ENCODE results near the gene PALD1. TPM values are rescaled to one million over a fixed set of nuclear protein-coding genes. Genes with fewer than 3 reads are reported as not detected.

The PALD1 gene
- total and polyA plus RNA-seq, 2 of the 13 experiments (the other 11 are each of a cell fraction or from before 2014, with no cell fraction given) = 0.07 to 0.09 TPM

- 31% methylated on average over 5 of the region's 5 CpGs for WGBS (ENCODE audit: low lambda C conversion rate)
These were observed 56.9 kb downstream of the PALD1 start for GRCh38 chr10:70535451-70535850.

GRCh38 chr10:70536196-70536861 is 57.8 kb downstream of the PALD1 start:
- ChIA-PET CTCF (ENCODE audit: low intra/inter-chr PET ratio, low total read pairs) (no interaction called here), POLR2A (no interaction called here)
- Histone ChIP-seq H3K4me1 (ENCODE audit: insufficient read depth, low read length) (peaks cover 15% of the 10 kb centered on the region), H3K4me3 (replicated peaks in 1 of 3; ENCODE audit: insufficient read depth in 1 of 3, low read depth in 2 of 3, low read length in 3 of 3) (no peak overlapping the region), H3K79me2 (ENCODE audit: insufficient read depth, low read length) (no peaks in the 10 kb centered on the region), H3K4me2 (ENCODE audit: low read depth, low read length) (no peak overlapping the region), H3K9me3 (ENCODE audit: low read length) (no peaks in the 10 kb centered on the region), H3K27ac (ENCODE audit: extremely low read length, insufficient read depth, low read length) (no peak overlapping the region), H2AFZ (ENCODE audit: low read length) (no peak overlapping the region), H4K20me1 (ENCODE audit: insufficient read depth, low read length) (no peaks in the 10 kb centered on the region), H3K27me3 (ENCODE audit: control insufficient read depth in 1 of 2, insufficient read depth in 2 of 2, low read length in 2 of 2) (peaks cover 6 to 40% of the 10 kb centered on the region in 2 experiments; a peak in 3 of 5 replicates), H3K9ac (ENCODE audit: insufficient read depth, low read depth, low read length) (no peak overlapping the region), H3K36me3 (replicated peaks in 1 of 2; ENCODE audit: control insufficient read depth in 1 of 2, insufficient read depth in 2 of 2, low read length in 2 of 2) (no peaks in the 10 kb centered on the region)
- in situ Hi-C loops (cut with HindIII; ENCODE audit: extremely low pct_ligation_motif_present, low pct_unique_long_range_greater_than_20kb) = loop anchor here (5.0 kb wide), 1 partner anchor 74 kb away; no protein-coding TSS in a partner anchor
- FAIRE-seq = no peak
- 1% methylated on average over 6 of the region's 8 CpGs for WGBS (ENCODE audit: low lambda C conversion rate)
- BruUV-seq (replicated peaks) = no TSS peak
- no peak for TF ChIP-seq GRHL1 (CRISPR knock-in tag; conservative IDR thresholded peaks at IDR 0.05)
- TF ChIP-seq CTCF (CRISPR knock-in tag; IDR thresholded peaks at IDR 0.05) = peak; percentile 30
- TF ChIP-seq TBP (CRISPR knock-in tag; IDR thresholded peaks at IDR 0.05) = no peak
- no peak for TF ChIP-seq NFIB (CRISPR knock-in tag; IDR thresholded peaks at IDR 0.05; ENCODE audit: borderline replicate concordance)
- TF ChIP-seq KMT2A (CRISPR knock-in tag; IDR thresholded peaks at IDR 0.05) = no peak
- no peak for TF ChIP-seq ZNF329 (CRISPR knock-in tag; IDR thresholded peaks at IDR 0.05; ENCODE audit: low read depth)
- no peak for ATAC-seq
- DNase-seq (ENCODE audit: low spot score) = no peak
- intact Hi-C loops (cut with micrococcal nuclease; ENCODE audit: unreplicated experiment) = no loop called here

More at GRCh38 chr10:70535451-70535850, 56.9 kb downstream of the PALD1 start:
- ATAC-seq (no peak), DNase-seq (ENCODE audit: low spot score) (no peak), FAIRE-seq (no peak)
- no peaks in the 10 kb centered on the region for H4K20me1 ChIP-seq (ENCODE audit: insufficient read depth, low read length)
- POLR2A ChIA-PET = no interaction called here
- no peak overlapping the region for H2AFZ ChIP-seq (ENCODE audit: low read length)
- in situ Hi-C loops (cut with HindIII; ENCODE audit: extremely low pct_ligation_motif_present, low pct_unique_long_range_greater_than_20kb) (loop anchor here (5.0 kb wide), 1 partner anchor 73 kb away; no protein-coding TSS in a partner anchor), intact Hi-C loops (cut with micrococcal nuclease; ENCODE audit: unreplicated experiment) (no loop called here)
- no peak overlapping the region for H3K27ac ChIP-seq (ENCODE audit: extremely low read length, insufficient read depth, low read length)
- CTCF ChIA-PET (ENCODE audit: low intra/inter-chr PET ratio, low total read pairs) = no interaction called here
- no peak overlapping the region for H3K4me3 ChIP-seq (replicated peaks in 1 of 3; ENCODE audit: insufficient read depth in 1 of 3, low read depth in 2 of 3, low read length in 3 of 3)
- H3K27me3 ChIP-seq (ENCODE audit: control insufficient read depth in 1 of 2, insufficient read depth in 2 of 2, low read length in 2 of 2) = peaks cover 4 to 40% of the 10 kb centered on the region in 2 experiments; a peak in 4 of 5 replicates
- no peaks in the 10 kb centered on the region for H3K9me3 ChIP-seq (ENCODE audit: low read length)
- no peak for TF ChIP-seq SNAPC2 (CRISPR knock-in tag; IDR thresholded peaks at IDR 0.05)
- no peak for TF ChIP-seq ZNF12 (CRISPR knock-in tag; IDR thresholded peaks at IDR 0.05)
- TF ChIP-seq ONECUT2 (CRISPR knock-in tag; IDR thresholded peaks at IDR 0.05) = no peak
- TF ChIP-seq NONO (IDR thresholded peaks at IDR 0.05) = 0 out of 2 replicates have a peak, but pooled peaks have one; percentile 73
- TF ChIP-seq NONO (CRISPR knock-in tag; conservative IDR thresholded peaks at IDR 0.05) = no peak
- TF ChIP-seq FOXK2 (IDR thresholded peaks at IDR 0.05) = 0 out of 2 replicates have a peak, but pooled peaks have one; percentile 9
- H3K79me2 ChIP-seq (ENCODE audit: insufficient read depth, low read length) = no peaks in the 10 kb centered on the region
- H3K9ac ChIP-seq (ENCODE audit: insufficient read depth, low read depth, low read length) = no peak overlapping the region
- BruUV-seq (replicated peaks) = no TSS peak
- H3K36me3 ChIP-seq (replicated peaks in 1 of 2; ENCODE audit: control insufficient read depth in 1 of 2, insufficient read depth in 2 of 2, low read length in 2 of 2) = no peaks in the 10 kb centered on the region
- H3K4me2 ChIP-seq (ENCODE audit: low read depth, low read length) = no peak overlapping the region
- peaks cover 6% of the 10 kb centered on the region; the same call in 1 of the 2 replicates for H3K4me1 ChIP-seq (ENCODE audit: insufficient read depth, low read length)

All from HepG2 (cell line).